HG02763 (cell line): Measurements from ENCODE around the gene UST.
"Not testable (repeated sequence)": the region's sequence is repeated elsewhere in the genome, so short reads cannot be mapped to it uniquely, and the experiment has no call there.

Experiments
- ATAC-seq: cut with Tn5 transposase; IDR thresholded peaks from one replicate; pipeline ENCODE4 v1.9.1; 2021; ENCODE audit warnings: mild to moderate bottlenecking, moderate library complexity; ENCODE audit not compliant: unreplicated experiment

Gene UST

GRCh38 chr6:148890096-148890495, 143.3 kb downstream of the UST start:
- no peak for ATAC-seq

- ATAC-seq, result no peak
These were observed 144.0 kb downstream of the UST start for GRCh38 chr6:148890652-148891404.

GRCh38 chr6:148891405-148891783, 144.6 kb downstream of the UST start:
- no peak for ATAC-seq

GRCh38 chr6:148892247-148892646, 145.4 kb downstream of the UST start:
- no peak for ATAC-seq

GRCh38 chr6:148893073-148893472, 146.2 kb downstream of the UST start:
- ATAC-seq, result no peak

- no peak for ATAC-seq
These were observed 146.7 kb downstream of the UST start for GRCh38 chr6:148893481-148893880.

- ATAC-seq, result no peak
These were observed 151.7 kb downstream of the UST start for GRCh38 chr6:148898376-148899014.

GRCh38 chr6:148904896-148905870, 158.4 kb downstream of the UST start:
- no peak for ATAC-seq

GRCh38 chr6:148905901-148906300, 159.1 kb downstream of the UST start:
- no peak for ATAC-seq

GRCh38 chr6:148906386-148906785, 159.6 kb downstream of the UST start:
- ATAC-seq, result no peak

GRCh38 chr6:148907573-148907972, 160.7 kb downstream of the UST start:
- no peak for ATAC-seq

GRCh38 chr6:148912252-148912651, 165.4 kb downstream of the UST start:
- ATAC-seq, result no peak

- no peak for ATAC-seq
These were observed 169.0 kb downstream of the UST start for GRCh38 chr6:148915810-148916209.

- not testable (repeated sequence) for ATAC-seq
These were observed 169.7 kb downstream of the UST start for GRCh38 chr6:148916485-148916884.

- ATAC-seq, result no peak
These were observed 177.6 kb downstream of the UST start for GRCh38 chr6:148924226-148925012.

- ATAC-seq, result no peak
These were observed 178.9 kb downstream of the UST start for GRCh38 chr6:148925701-148926100.

- no peak for ATAC-seq
These were observed 179.6 kb downstream of the UST start for GRCh38 chr6:148926478-148926877.

GRCh38 chr6:148927586-148927985, 180.8 kb downstream of the UST start:
- no peak for ATAC-seq

- no peak for ATAC-seq
These were observed 182.0 kb downstream of the UST start for GRCh38 chr6:148928811-148929210.

GRCh38 chr6:148932208-148932607, 185.4 kb downstream of the UST start:
- ATAC-seq, result no peak

- ATAC-seq, result no peak
These were observed 185.9 kb downstream of the UST start for GRCh38 chr6:148932731-148933130.
